ENCODE results near the gene PCDHB4. TPM values are rescaled to one million over a fixed set of nuclear protein-coding genes. Genes with fewer than 3 reads are reported as not detected.
"Not testable (repeated sequence)": the region's sequence is repeated elsewhere in the genome, so short reads cannot be mapped to it uniquely, and the experiment has no call there.

The PCDHB4 gene
- total and polyA plus RNA-seq, 4 donors = 0.14 to 0.36 (median 0.17) TPM

DNA sequence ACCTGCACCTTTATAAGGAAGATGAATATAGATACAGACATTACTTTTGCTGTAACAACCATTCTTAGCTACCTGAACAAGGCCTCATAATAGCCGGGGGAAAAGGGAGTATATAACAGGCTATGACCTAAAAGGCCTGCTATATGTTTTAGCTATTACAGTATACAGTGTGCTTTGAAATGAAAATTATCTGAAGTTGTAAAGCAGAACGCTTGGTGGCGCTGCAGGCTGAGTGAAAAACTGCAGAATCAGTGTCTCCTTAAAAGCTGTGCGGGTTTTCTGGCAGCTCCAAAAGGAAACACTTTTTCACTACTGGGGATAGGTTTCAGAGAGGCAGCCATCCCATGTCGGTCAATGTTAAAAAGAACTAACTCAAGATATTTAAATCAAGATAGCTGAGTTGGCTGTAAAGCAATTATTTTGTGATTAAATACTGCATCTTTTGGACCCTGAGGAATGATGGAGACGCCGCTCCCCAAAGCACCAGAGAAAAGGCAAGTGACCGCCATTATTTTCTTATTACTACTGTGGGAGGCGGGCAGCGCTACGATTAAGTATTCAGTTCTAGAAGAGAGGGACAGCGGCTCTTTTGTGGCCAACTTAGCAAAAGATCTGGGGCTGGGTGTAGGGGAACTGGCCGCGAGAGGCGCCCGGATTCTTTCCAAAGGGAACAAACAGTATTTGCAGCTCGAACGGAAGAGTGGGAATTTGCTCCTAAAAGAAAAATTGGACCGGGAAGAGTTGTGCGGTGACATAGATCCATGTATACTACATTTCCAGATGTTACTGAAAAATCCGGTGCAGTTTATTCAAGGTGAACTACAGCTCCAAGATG, 34.1 kb downstream of the PCDHB4 start:
- WGBS = 25% methylated on average over 21 of the region's 21 CpGs
- Histone ChIP-seq H3K27me3 (ENCODE audit: control insufficient read depth in 4 of 4, insufficient read depth in 4 of 4, low read length in 3 of 4) (peaks cover 0 to 6% (median 3%) of the 10 kb centered on the region in 4 donors), H3K36me3 (ENCODE audit: control insufficient read depth in 4 of 4, insufficient read depth in 3 of 4, low read depth in 1 of 4, low read length in 3 of 4) (no peaks in the 10 kb centered on the region), H3K9me3 (ENCODE audit: control insufficient read depth in 4 of 4, low read length in 3 of 4) (peaks cover 8 to 47% (median 26%) of the 10 kb centered on the region in 4 donors), H3K4me3 (ENCODE audit: low read depth in 1 of 3, low read length in 3 of 3) (no peak overlapping the region), H3K9ac (ENCODE audit: low read depth in 1 of 2, low read length in 2 of 2) (no peak overlapping the region), H3K4me1 (ENCODE audit: control insufficient read depth in 4 of 4, insufficient read depth in 4 of 4, low read length in 3 of 4) (no peaks in the 10 kb centered on the region), H3K27ac (ENCODE audit: low read depth in 1 of 2, low read length in 2 of 2) (no peak overlapping the region)
- TF ChIP-seq, protein P1, sequence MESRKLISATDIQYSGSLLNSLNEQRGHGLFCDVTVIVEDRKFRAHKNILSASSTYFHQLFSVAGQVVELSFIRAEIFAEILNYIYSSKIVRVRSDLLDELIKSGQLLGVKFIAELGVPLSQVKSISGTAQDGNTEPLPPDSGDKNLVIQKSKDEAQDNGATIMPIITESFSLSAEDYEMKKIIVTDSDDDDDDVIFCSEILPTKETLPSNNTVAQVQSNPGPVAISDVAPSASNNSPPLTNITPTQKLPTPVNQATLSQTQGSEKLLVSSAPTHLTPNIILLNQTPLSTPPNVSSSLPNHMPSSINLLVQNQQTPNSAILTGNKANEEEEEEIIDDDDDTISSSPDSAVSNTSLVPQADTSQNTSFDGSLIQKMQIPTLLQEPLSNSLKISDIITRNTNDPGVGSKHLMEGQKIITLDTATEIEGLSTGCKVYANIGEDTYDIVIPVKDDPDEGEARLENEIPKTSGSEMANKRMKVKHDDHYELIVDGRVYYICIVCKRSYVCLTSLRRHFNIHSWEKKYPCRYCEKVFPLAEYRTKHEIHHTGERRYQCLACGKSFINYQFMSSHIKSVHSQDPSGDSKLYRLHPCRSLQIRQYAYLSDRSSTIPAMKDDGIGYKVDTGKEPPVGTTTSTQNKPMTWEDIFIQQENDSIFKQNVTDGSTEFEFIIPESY (IDR thresholded peaks at IDR 0.05) = no peak
- TF ChIP-seq FOXA2 (IDR thresholded peaks at IDR 0.05) (no peak), HNF4A (conservative IDR thresholded peaks at IDR 0.05) (no peak), GABPA (IDR thresholded peaks at IDR 0.05 in 1 of 2, conservative IDR thresholded peaks at IDR 0.05 in 1 of 2) (no peak)
- DNase-seq (ENCODE audit: low spot score) = no peak

DNA sequence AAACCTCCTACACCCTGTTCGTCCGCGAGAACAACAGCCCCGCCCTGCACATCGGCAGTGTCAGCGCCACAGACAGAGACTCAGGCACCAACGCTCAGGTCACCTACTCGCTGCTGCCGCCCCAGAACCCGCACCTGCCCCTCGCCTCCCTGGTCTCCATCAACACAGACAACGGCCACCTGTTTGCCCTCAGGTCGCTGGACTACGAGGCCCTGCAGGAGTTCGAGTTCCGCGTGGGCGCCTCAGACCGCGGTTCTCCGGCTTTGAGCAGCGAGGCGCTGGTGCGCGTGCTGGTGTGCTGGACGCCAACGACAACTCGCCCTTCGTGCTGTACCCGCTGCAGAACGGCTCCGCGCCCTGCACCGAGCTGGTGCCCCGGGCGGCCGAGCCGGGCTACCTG, 35.7 kb downstream of the PCDHB4 start:
- not testable (repeated sequence) for H3K4me1 ChIP-seq (ENCODE audit: control insufficient read depth in 4 of 4, insufficient read depth in 4 of 4, low read length in 3 of 4); H3K27ac ChIP-seq (ENCODE audit: low read depth in 1 of 2, low read length in 2 of 2); H3K4me3 ChIP-seq (ENCODE audit: low read depth in 1 of 3, low read length in 3 of 3); H3K36me3 ChIP-seq (ENCODE audit: control insufficient read depth in 4 of 4, insufficient read depth in 3 of 4, low read depth in 1 of 4, low read length in 3 of 4); H3K27me3 ChIP-seq (ENCODE audit: control insufficient read depth in 4 of 4, insufficient read depth in 4 of 4, low read length in 3 of 4); H3K9ac ChIP-seq (ENCODE audit: low read depth in 1 of 2, low read length in 2 of 2); DNase-seq (ENCODE audit: low spot score)
- H3K9me3 ChIP-seq (ENCODE audit: control insufficient read depth in 4 of 4, low read length in 3 of 4) = peaks cover 3 to 42% (median 19%) of the 10 kb centered on the region in 4 donors
- 35% methylated on average over 38 of the region's 38 CpGs for whole genome bisulfite sequencing

DNA sequence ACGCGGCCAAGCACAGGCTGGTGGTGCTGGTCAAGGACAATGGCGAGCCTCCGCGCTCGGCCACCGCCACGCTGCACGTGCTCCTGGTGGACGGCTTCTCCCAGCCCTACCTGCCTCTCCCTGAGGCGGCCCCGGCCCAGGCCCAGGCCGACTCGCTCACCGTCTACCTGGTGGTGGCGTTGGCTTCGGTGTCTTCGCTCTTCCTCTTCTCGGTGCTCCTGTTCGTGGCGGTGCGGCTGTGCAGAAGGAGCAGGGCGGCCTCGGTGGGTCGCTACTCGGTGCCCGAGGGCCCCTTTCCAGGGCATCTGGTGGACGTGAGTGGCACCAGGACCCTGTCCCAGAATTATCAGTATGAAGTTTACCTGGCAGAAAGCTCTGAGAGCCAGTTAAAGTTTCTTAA, 36.3 kb downstream of the PCDHB4 start:
- not testable (repeated sequence) for H3K36me3 ChIP-seq (ENCODE audit: control insufficient read depth in 4 of 4, insufficient read depth in 3 of 4, low read depth in 1 of 4, low read length in 3 of 4); H3K27me3 ChIP-seq (ENCODE audit: control insufficient read depth in 4 of 4, insufficient read depth in 4 of 4, low read length in 3 of 4); H3K9ac ChIP-seq (ENCODE audit: low read depth in 1 of 2, low read length in 2 of 2); DNase-seq (ENCODE audit: low spot score); H3K4me1 ChIP-seq (ENCODE audit: control insufficient read depth in 4 of 4, insufficient read depth in 4 of 4, low read length in 3 of 4); H3K27ac ChIP-seq (ENCODE audit: low read depth in 1 of 2, low read length in 2 of 2); H3K4me3 ChIP-seq (ENCODE audit: low read depth in 1 of 3, low read length in 3 of 3)
- peaks cover 3 to 42% (median 19%) of the 10 kb centered on the region in 4 donors for H3K9me3 ChIP-seq (ENCODE audit: control insufficient read depth in 4 of 4, low read length in 3 of 4)
- 36% methylated on average over 20 of the region's 28 CpGs for WGBS

DNA sequence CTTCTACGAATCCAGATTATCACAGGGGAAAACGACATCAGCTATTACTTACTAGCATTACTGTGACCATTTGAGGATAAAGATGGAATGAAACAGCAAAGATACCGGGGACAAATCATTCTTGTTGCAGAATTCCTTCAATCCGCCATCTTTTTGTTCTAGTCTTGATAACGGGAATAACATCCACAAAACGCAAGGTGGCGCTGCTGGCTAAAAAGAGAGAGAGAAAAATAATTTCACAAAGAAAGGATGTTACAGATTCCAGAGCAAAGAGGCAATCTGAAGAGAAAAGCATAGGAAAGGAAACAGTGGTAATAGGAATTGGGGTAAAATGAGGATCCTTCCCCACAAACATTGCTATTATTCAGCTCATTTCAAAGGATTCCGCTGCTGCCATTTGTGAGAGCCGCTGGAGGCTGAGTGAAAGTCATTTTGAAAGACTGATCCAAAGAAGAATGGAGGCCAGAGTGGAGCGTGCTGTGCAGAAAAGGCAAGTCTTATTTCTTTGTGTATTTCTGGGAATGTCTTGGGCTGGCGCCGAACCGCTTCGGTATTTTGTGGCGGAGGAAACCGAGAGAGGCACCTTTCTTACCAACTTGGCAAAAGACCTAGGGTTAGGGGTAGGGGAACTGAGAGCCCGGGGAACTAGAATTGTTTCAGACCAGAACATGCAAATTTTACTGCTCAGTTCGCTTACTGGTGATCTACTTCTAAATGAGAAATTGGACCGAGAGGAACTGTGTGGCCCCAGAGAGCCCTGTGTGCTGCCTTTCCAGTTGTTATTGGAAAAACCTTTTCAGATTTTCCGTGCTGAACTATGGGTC, 51.0 kb downstream of the PCDHB4 start, which contains the start of gene PCDHB7:
Gene PCDHB7, plus strand, starts transcription at position 264 of the 824 bp plus-strand sequence. Its CDS starts 192 bp downstream, at position 456.
- H3K9me3 ChIP-seq (ENCODE audit: control insufficient read depth in 4 of 4, low read length in 3 of 4) = peaks cover 11 to 52% (median 22%) of the 10 kb centered on the region in 4 donors
- H3K9ac ChIP-seq (ENCODE audit: low read depth in 1 of 2, low read length in 2 of 2) = no peak within 1 kb of the TSS
- DNase-seq (ENCODE audit: low spot score) = no peak
- peak within 1 kb of the TSS in 2 of 3 donors; percentile 28 to 39 for H3K4me3 ChIP-seq (ENCODE audit: low read depth in 1 of 3, low read length in 3 of 3)
- H3K36me3 ChIP-seq (ENCODE audit: control insufficient read depth in 4 of 4, insufficient read depth in 3 of 4, low read depth in 1 of 4, low read length in 3 of 4) = peaks cover 0 to 2% (median 0%) of the 10 kb centered on the region in 4 donors
- no peaks in the 10 kb centered on the region for H3K4me1 ChIP-seq (ENCODE audit: control insufficient read depth in 4 of 4, insufficient read depth in 4 of 4, low read length in 3 of 4)
- peaks cover 0 to 12% (median 4%) of the 10 kb centered on the region in 4 donors for H3K27me3 ChIP-seq (ENCODE audit: control insufficient read depth in 4 of 4, insufficient read depth in 4 of 4, low read length in 3 of 4)
- H3K27ac ChIP-seq (ENCODE audit: low read depth in 1 of 2, low read length in 2 of 2) = no peak within 1 kb of the TSS
- WGBS = 22% methylated on average over 20 of the region's 20 CpGs
- TF ChIP-seq, protein P2, sequence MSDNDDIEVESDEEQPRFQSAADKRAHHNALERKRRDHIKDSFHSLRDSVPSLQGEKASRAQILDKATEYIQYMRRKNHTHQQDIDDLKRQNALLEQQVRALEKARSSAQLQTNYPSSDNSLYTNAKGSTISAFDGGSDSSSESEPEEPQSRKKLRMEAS (IDR thresholded peaks at IDR 0.05) = no peak
- TF ChIP-seq NR2F2 (IDR thresholded peaks at IDR 0.05) (no peak), RAD21 (IDR thresholded peaks at IDR 0.05) (peak in 1 of 2 donors; percentile 23)
- TF ChIP-seq, protein P3, sequence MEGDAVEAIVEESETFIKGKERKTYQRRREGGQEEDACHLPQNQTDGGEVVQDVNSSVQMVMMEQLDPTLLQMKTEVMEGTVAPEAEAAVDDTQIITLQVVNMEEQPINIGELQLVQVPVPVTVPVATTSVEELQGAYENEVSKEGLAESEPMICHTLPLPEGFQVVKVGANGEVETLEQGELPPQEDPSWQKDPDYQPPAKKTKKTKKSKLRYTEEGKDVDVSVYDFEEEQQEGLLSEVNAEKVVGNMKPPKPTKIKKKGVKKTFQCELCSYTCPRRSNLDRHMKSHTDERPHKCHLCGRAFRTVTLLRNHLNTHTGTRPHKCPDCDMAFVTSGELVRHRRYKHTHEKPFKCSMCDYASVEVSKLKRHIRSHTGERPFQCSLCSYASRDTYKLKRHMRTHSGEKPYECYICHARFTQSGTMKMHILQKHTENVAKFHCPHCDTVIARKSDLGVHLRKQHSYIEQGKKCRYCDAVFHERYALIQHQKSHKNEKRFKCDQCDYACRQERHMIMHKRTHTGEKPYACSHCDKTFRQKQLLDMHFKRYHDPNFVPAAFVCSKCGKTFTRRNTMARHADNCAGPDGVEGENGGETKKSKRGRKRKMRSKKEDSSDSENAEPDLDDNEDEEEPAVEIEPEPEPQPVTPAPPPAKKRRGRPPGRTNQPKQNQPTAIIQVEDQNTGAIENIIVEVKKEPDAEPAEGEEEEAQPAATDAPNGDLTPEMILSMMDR (IDR thresholded peaks at IDR 0.05; ENCODE audit: low read depth, low read length, missing input control) = peak; percentile 24

DNA sequence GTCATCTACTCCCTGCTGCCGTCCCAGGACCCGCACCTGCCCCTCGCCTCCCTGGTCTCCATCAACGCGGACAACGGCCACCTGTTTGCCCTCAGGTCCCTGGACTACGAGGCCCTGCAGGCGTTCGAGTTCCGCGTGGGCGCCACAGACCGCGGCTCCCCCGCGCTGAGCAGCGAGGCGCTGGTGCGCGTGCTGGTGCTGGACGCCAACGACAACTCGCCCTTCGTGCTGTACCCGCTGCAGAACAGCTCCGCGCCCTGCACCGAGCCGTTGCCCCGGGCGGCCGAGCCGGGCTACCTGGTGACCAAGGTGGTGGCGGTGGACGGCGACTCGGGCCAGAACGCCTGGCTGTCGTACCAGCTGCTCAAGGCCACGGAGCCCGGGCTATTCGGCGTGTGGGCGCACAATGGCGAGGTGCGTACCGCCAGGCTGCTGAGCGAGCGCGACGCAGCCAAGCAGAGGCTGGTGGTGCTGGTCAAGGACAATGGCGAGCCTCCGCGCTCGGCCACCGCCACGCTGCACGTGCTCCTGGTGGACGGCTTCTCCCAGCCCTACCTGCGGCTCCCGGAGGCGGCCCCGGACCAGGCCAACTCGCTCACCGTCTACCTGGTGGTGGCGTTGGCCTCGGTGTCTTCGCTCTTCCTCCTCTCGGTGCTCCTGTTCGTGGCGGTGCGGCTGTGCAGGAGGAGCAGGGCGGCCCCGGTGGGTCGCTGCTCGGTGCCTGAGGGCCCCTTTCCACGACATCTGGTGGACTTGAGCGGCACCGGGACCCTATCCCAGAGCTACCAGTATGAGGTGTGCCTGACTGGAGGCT, 52.9 kb downstream of the PCDHB4 start:
- DNase-seq (ENCODE audit: low spot score); H3K9ac ChIP-seq (ENCODE audit: low read depth in 1 of 2, low read length in 2 of 2); H3K36me3 ChIP-seq (ENCODE audit: control insufficient read depth in 4 of 4, insufficient read depth in 3 of 4, low read depth in 1 of 4, low read length in 3 of 4); H3K4me3 ChIP-seq (ENCODE audit: low read depth in 1 of 3, low read length in 3 of 3); H3K27ac ChIP-seq (ENCODE audit: low read depth in 1 of 2, low read length in 2 of 2); H3K4me1 ChIP-seq (ENCODE audit: control insufficient read depth in 4 of 4, insufficient read depth in 4 of 4, low read length in 3 of 4): not testable (repeated sequence)
- peaks cover 0 to 12% (median 3%) of the 10 kb centered on the region in 4 donors for H3K27me3 ChIP-seq (ENCODE audit: control insufficient read depth in 4 of 4, insufficient read depth in 4 of 4, low read length in 3 of 4)
- peaks cover 20 to 52% (median 27%) of the 10 kb centered on the region in 4 donors for H3K9me3 ChIP-seq (ENCODE audit: control insufficient read depth in 4 of 4, low read length in 3 of 4)
- WGBS = 36% methylated on average over 79 of the region's 79 CpGs

Measured in liver (tissue), 9 donors.